HepG2 (cell line): ENCODE results near the gene TNFAIP8L2. TPM values are rescaled to one million over a fixed set of nuclear protein-coding genes. Genes with fewer than 3 reads are reported as not detected.

Experiments used
- HDAC6 ChIP-seq: fragments of 200-600 bp; sonication (generic); IDR thresholded peaks from 2 replicates; pipeline ENCODE4 v1.7.0; 2017; ENCODE audit warnings: mild to moderate bottlenecking, antibody characterized with exemption, low read length, low read depth
- HMG20A ChIP-seq: IDR thresholded peaks from 2 replicates; pipeline ENCODE4 v1.6.1; 2016; ENCODE audit warnings: borderline replicate concordance
- JUNB ChIP-seq: sonication (generic); formaldehyde crosslinking; IDR thresholded peaks from 2 replicates; pipeline ENCODE4 v1.8.0; 2022; ENCODE audit warnings: missing genetic modification reagents, mild to moderate bottlenecking, borderline replicate concordance
- KLF9 ChIP-seq: IDR thresholded peaks from 2 replicates; pipeline ENCODE4 v1.6.1; 2016; ENCODE audit warnings: low read depth
- LCORL ChIP-seq, 2 experiments: fragments of 450-650 bp in 1 of 2; sonication (generic) in 1 of 2; formaldehyde crosslinking in 1 of 2; IDR thresholded peaks; 2 replicates each; pipeline versions ENCODE4 v1.5.0 to v1.6.1; 2017 to 2020; ENCODE audit warnings: antibody characterized with exemption in 1 of 2, missing genetic modification reagents in 1 of 2
- MAF1 ChIP-seq: sonication (generic); formaldehyde crosslinking; IDR thresholded peaks from 2 replicates; pipeline ENCODE4 v1.5.0; 2020; ENCODE audit warnings: missing genetic modification reagents, borderline replicate concordance
- MTA3 ChIP-seq: sonication (generic); formaldehyde crosslinking; IDR thresholded peaks from 2 replicates; pipeline ENCODE4 v1.4.0; 2020; ENCODE audit warnings: missing genetic modification reagents
- NFYC ChIP-seq: IDR thresholded peaks from 2 replicates; pipeline ENCODE4 v1.6.1; 2016; ENCODE audit warnings: missing genetic modification reagents, missing compliant biosample characterization
- RBM22 ChIP-seq: fragments of 200-400 bp; formaldehyde crosslinking; optimal IDR thresholded peaks from 2 replicates; pipeline ENCODE3; 2017; ENCODE audit warnings: mild to moderate bottlenecking, low read length, moderate library complexity
- SAP130 ChIP-seq: IDR thresholded peaks from 2 replicates; pipeline ENCODE4 v1.6.1; 2016; ENCODE audit warnings: low read depth
- SPEN ChIP-seq: sonication (generic); formaldehyde crosslinking; IDR thresholded peaks from 2 replicates; pipeline ENCODE4 v1.5.1; 2020; ENCODE audit warnings: low read depth, mild to moderate bottlenecking, missing genetic modification reagents
- TBX2 ChIP-seq: sonication (generic); formaldehyde crosslinking; IDR thresholded peaks from 2 replicates; pipeline ENCODE4 v1.5.0; 2020; ENCODE audit warnings: missing genetic modification reagents, mild to moderate bottlenecking, borderline replicate concordance
- ZBTB1 ChIP-seq: sonication (generic); formaldehyde crosslinking; IDR thresholded peaks from 2 replicates; pipeline ENCODE4 v1.4.0; 2020; ENCODE audit warnings: missing genetic modification reagents, borderline replicate concordance
- ZGPAT ChIP-seq: IDR thresholded peaks from 2 replicates; pipeline ENCODE4 v1.6.1; 2016; ENCODE audit warnings: mild to moderate bottlenecking
- ZNF138 ChIP-seq: sonication (generic); formaldehyde crosslinking; IDR thresholded peaks from 2 replicates; pipeline ENCODE4 v1.5.0; 2020; ENCODE audit warnings: mild to moderate bottlenecking, low read depth, missing genetic modification reagents
- ZNF275 ChIP-seq: sonication (generic); formaldehyde crosslinking; IDR thresholded peaks from 2 replicates; pipeline ENCODE4 v1.8.0; 2022; ENCODE audit warnings: missing genetic modification reagents, mild to moderate bottlenecking, inconsistent platforms, borderline replicate concordance
- ZNF367 ChIP-seq: sonication (generic); formaldehyde crosslinking; IDR thresholded peaks from 2 replicates; pipeline ENCODE4 v1.4.0; 2020; ENCODE audit warnings: missing genetic modification reagents, borderline replicate concordance
- ZNF382 ChIP-seq: sonication (generic); formaldehyde crosslinking; IDR thresholded peaks from 2 replicates; pipeline ENCODE4 v1.5.0; 2020; ENCODE audit warnings: missing genetic modification reagents, mild to moderate bottlenecking, borderline replicate concordance
- ZNF550 ChIP-seq: sonication (generic); formaldehyde crosslinking; IDR thresholded peaks from 2 replicates; pipeline ENCODE4 v1.4.0; 2020; ENCODE audit warnings: mild to moderate bottlenecking, missing genetic modification reagents, borderline replicate concordance
- ZNF562 ChIP-seq: sonication (generic); formaldehyde crosslinking; IDR thresholded peaks from 2 replicates; pipeline ENCODE4 v1.8.0; 2022; ENCODE audit warnings: missing genetic modification reagents, borderline replicate concordance
- ZNF670 ChIP-seq: sonication (generic); formaldehyde crosslinking; IDR thresholded peaks from 2 replicates; pipeline ENCODE4 v1.8.0; 2022; ENCODE audit warnings: mild to moderate bottlenecking, missing genetic modification reagents, borderline replicate concordance
- ZNF746 ChIP-seq: sonication (generic); formaldehyde crosslinking; IDR thresholded peaks from 2 replicates; pipeline ENCODE4 v1.8.0; 2022; ENCODE audit warnings: mild to moderate bottlenecking, missing genetic modification reagents
- ZNF788 ChIP-seq: sonication (generic); formaldehyde crosslinking; IDR thresholded peaks from 2 replicates; pipeline ENCODE4 v1.5.0; 2020; ENCODE audit warnings: mild to moderate bottlenecking, missing genetic modification reagents, borderline replicate concordance
- polyA plus RNA-seq, 8 experiments: library from polyadenylated mRNA; depleted of rRNA in 3 of 8; stranded (reverse) in 7 of 8; unstranded in 1 of 8; fragments of >200 nt; fragmentation: Illumina TruSeq in 4 of 8; extraction: Trizol in 4 of 8; gene quantifications; 2 replicates each; pipeline versions ENCODE4 v1.2.1 to v1.2.3, GENCODE V29; 2011 to 2016; ENCODE audit warnings: low read depth in 4 of 8, missing spikeins in 1 of 8, mixed read lengths in 1 of 8; ENCODE audit not compliant: insufficient read depth in 1 of 8
- total RNA-seq, 5 experiments: library from RNA; depleted of rRNA; stranded (reverse); fragments of >200 nt; fragmentation: Illumina TruSeq; extraction: Trizol; gene quantifications; 2 replicates each; pipeline ENCODE4 v1.2.3, GENCODE V29; 2016; ENCODE audit warnings: low read depth in 1 of 5
- TF ChIP-seq, protein P1 (sequence below): sonication (generic); formaldehyde crosslinking; IDR thresholded peaks from 2 replicates; pipeline ENCODE4 v1.4.0; 2020; ENCODE audit warnings: missing genetic modification reagents, borderline replicate concordance
- TF ChIP-seq, protein P2 (sequence below): sonication (generic); formaldehyde crosslinking; IDR thresholded peaks from 2 replicates; pipeline ENCODE4 v1.4.0; 2020; ENCODE audit warnings: missing genetic modification reagents
- TF ChIP-seq, protein P3 (sequence below): sonication (generic); formaldehyde crosslinking; IDR thresholded peaks from 2 replicates; pipeline ENCODE4 v1.4.0; 2020; ENCODE audit warnings: missing genetic modification reagents

The TNFAIP8L2 gene
- total and polyA plus RNA-seq, 2 of the 13 experiments (the other 11 are each of a cell fraction or from before 2014, with no cell fraction given): not detected

- TF ChIP-seq ZGPAT (CRISPR knock-in tag) (peak; percentile 69), ZNF367 (CRISPR knock-in tag) (no peak), ZNF138 (CRISPR knock-in tag) (peak; percentile 9; the same call in 1 of the 2 replicates), ZNF550 (CRISPR knock-in tag) (no peak), JUNB (no peak), TBX2 (CRISPR knock-in tag) (peak; percentile 97), ZNF562 (CRISPR knock-in tag) (no peak), KLF9 (CRISPR knock-in tag) (0 out of 2 replicates have a peak, but pooled peaks have one; percentile 43), NFYC (peak; percentile 81), MAF1 (0 out of 2 replicates have a peak, but pooled peaks have one; percentile 27), SPEN (CRISPR knock-in tag) (no peak; the same call in 1 of the 2 replicates), ZNF382 (CRISPR knock-in tag) (no peak), MTA3 (CRISPR knock-in tag) (no peak), LCORL (IDR thresholded peaks at IDR 0.05) (no peak), LCORL (CRISPR knock-in tag; IDR thresholded peaks at IDR 0.05) (peak; percentile 70; the same call in 1 of the 2 replicates), ZNF275 (0 out of 2 replicates have a peak, but pooled peaks have one; percentile 80), ZNF670 (CRISPR knock-in tag) (no peak), ZNF746 (CRISPR knock-in tag) (peak; percentile 23; the same call in 1 of the 2 replicates), HDAC6 (no peak), ZBTB1 (no peak), ZNF788 (peak; percentile 72; the same call in 1 of the 2 replicates), SAP130 (peak; percentile 64), RBM22 (no peak), HMG20A (no peak; the same call in 1 of the 2 replicates)
- TF ChIP-seq, protein P1, sequence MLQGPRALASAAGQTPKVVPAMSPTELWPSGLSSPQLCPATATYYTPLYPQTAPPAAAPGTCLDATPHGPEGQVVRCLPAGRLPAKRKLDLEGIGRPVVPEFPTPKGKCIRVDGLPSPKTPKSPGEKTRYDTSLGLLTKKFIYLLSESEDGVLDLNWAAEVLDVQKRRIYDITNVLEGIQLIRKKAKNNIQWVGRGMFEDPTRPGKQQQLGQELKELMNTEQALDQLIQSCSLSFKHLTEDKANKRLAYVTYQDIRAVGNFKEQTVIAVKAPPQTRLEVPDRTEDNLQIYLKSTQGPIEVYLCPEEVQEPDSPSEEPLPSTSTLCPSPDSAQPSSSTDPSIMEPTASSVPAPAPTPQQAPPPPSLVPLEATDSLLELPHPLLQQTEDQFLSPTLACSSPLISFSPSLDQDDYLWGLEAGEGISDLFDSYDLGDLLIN (CRISPR knock-in tag): no peak
- TF ChIP-seq, protein P2, sequence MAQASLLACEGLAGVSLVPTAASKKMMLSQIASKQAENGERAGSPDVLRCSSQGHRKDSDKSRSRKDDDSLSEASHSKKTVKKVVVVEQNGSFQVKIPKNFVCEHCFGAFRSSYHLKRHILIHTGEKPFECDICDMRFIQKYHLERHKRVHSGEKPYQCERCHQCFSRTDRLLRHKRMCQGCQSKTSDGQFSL (CRISPR knock-in tag): no peak
- TF ChIP-seq, protein P3, sequence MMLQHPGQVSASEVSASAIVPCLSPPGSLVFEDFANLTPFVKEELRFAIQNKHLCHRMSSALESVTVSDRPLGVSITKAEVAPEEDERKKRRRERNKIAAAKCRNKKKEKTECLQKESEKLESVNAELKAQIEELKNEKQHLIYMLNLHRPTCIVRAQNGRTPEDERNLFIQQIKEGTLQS (CRISPR knock-in tag): no peak
Observed at GRCh38 chr1:151146412-151147131, 9.9 kb upstream of the TNFAIP8L2 start, which contains the start of gene SEMA6C (continued).
